ENCODE measurements around the gene MAGEB6. TPM values are rescaled to one million over a fixed set of nuclear protein-coding genes. Genes with fewer than 3 reads are reported as not detected.
"Not testable (repeated sequence)": the region's sequence is repeated elsewhere in the genome, so short reads cannot be mapped to it uniquely, and the experiment has no call there.

Gene MAGEB6
- total RNA-seq (2014; rRNA removed; shearing (Covaris generic)): not detected in 2 replicates

GRCh38 chrX:26192204-26192603 lies at the start of gene MAGEB6:
MAGEB6 (plus strand) TSS chrX:26192440; CDS start chrX:26193847, 1,407 bp downstream.
- no peak for DNase-seq (ENCODE audit: low read depth in 1 of 2, low spot score in 2 of 2)
- no peak within 1 kb of the TSS for H3K4me3 ChIP-seq
- no peaks in the 10 kb centered on the region for H3K4me1 ChIP-seq (replicated peaks)
- no peaks in the 10 kb centered on the region for H3K27me3 ChIP-seq (replicated peaks)
- no peaks in the 10 kb centered on the region for H3K36me3 ChIP-seq
- H3K9me3 ChIP-seq (replicated peaks): no peaks in the 10 kb centered on the region
- no peak within 1 kb of the TSS for H3K27ac ChIP-seq

GRCh38 chrX:26146024-26146423 lies 46.2 kb upstream of the MAGEB6 start:
- DNase-seq (ENCODE audit: low read depth in 1 of 2, low spot score in 2 of 2): no peak
- Histone ChIP-seq H3K27me3 (replicated peaks) (no peaks in the 10 kb centered on the region), H3K9me3 (replicated peaks) (no peaks in the 10 kb centered on the region), H3K4me1 (replicated peaks) (no peaks in the 10 kb centered on the region), H3K27ac (no peak overlapping the region), H3K4me3 (no peak overlapping the region), H3K36me3 (no peaks in the 10 kb centered on the region)

DNA sequence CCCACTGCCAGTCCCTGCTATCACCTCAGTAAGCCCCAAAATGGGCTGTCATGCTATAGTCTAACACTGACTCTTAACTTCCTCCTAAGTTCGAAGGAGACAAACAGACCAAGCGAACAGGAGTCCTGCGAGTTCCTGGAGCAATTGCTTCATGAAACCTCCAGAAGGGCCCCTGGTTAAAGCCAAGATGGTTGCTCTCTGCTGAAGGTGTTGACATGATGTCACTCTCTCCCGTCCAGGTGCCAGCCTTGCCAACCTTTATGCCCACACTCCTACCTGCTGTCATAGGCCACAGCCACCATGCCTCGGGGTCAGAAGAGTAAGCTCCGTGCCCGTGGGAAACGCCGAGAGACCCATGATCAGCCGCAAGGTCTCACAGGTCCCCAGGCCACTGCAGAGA lies 31.9 kb upstream of the MAGEB6 start, which contains the start of gene MAGEB6B:
Gene MAGEB6B (plus strand): TSS at position 301 of the 400 bp plus-strand sequence. CDS start 0 bp downstream, at position 301.
- H3K27me3 ChIP-seq (replicated peaks): no peaks in the 10 kb centered on the region
- no peaks in the 10 kb centered on the region for H3K9me3 ChIP-seq (replicated peaks)
- no peak within 1 kb of the TSS for H3K4me3 ChIP-seq
- no peaks in the 10 kb centered on the region for H3K4me1 ChIP-seq (replicated peaks)
- no peaks in the 10 kb centered on the region for H3K36me3 ChIP-seq
- no peak for DNase-seq (ENCODE audit: low read depth in 1 of 2, low spot score in 2 of 2)
- H3K27ac ChIP-seq: no peak within 1 kb of the TSS

GRCh38 chrX:26203561-26203960 lies 11.3 kb downstream of the MAGEB6 start:
- Histone ChIP-seq H3K4me3 (no peak overlapping the region), H3K4me1 (replicated peaks) (no peaks in the 10 kb centered on the region), H3K27me3 (replicated peaks) (no peaks in the 10 kb centered on the region), H3K36me3 (no peaks in the 10 kb centered on the region), H3K27ac (no peak overlapping the region), H3K9me3 (replicated peaks) (no peaks in the 10 kb centered on the region)
- DNase-seq (ENCODE audit: low read depth in 1 of 2, low spot score in 2 of 2): no peak

DNA sequence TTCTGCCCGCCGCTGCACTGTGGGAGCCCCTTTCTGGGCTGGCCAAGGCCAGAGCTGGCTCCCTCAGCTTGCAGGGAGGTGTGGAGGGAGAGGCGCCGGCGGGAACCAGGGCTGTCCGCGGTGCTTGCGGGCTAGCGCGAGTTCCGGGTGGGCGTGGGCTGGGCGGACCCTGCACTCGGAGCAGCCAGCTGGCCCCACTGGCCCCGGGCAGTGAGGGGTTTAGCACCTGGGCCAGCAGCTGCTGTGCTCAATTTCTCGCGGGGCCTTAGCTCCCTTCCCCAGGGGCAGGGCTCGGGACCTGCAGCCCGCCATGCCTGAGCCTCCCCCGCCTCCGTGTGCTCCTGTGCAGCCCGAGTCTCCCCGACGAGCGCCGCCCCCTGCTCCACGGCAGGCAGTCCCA lies 12.5 kb downstream of the MAGEB6 start:
- not testable (repeated sequence) for H3K27me3 ChIP-seq (replicated peaks); H3K9me3 ChIP-seq (replicated peaks); H3K4me1 ChIP-seq (replicated peaks); DNase-seq (ENCODE audit: low read depth in 1 of 2, low spot score in 2 of 2); H3K4me3 ChIP-seq; H3K36me3 ChIP-seq; H3K27ac ChIP-seq

DNA sequence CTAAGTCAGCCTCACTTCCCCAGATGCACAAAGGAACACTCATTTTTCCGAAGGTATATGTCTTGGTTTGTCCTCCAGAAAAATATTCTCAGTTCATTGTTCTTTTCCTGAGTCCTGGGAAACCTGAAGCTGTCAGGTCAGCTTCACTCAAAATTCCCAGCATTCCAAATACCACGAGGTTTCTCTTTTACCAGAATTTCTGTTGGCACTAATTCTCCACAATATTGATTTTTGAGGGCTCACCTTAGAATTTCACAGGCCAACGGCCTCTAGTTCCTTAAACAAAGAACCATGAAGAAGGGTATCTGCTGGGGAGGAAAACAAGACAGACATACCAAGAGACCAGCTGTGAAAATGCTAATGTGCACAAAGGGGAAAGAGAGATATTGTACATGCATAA lies 15.8 kb downstream of the MAGEB6 start:
- no peak for DNase-seq (ENCODE audit: low read depth in 1 of 2, low spot score in 2 of 2)
- no peaks in the 10 kb centered on the region for H3K4me1 ChIP-seq (replicated peaks)
- H3K36me3 ChIP-seq: no peaks in the 10 kb centered on the region
- H3K27ac ChIP-seq: no peak overlapping the region
- no peaks in the 10 kb centered on the region for H3K9me3 ChIP-seq (replicated peaks)
- H3K27me3 ChIP-seq (replicated peaks): no peaks in the 10 kb centered on the region
- no peak overlapping the region for H3K4me3 ChIP-seq

DNA sequence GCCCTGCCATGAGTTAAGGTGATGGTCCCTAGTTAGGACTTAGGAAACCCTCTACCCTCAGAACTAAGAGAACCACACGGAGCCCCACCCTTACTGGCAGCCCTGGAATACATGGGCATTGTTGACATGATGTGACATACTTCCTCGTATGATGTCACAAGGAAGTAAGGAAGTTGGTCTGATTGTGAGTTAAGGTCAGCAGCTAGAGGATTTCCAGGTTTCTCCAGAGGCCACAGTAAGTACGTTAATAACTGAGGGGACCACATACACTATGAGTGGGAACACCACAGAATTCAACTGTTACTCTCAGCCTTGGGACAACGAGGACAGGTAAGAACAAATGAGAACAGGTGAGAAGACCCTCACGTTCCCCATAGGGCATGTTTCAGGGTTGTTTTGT lies 23.6 kb downstream of the MAGEB6 start, which contains the start of gene MAGEB5:
Gene MAGEB5 (plus strand): TSS at position 301 of the 400 bp plus-strand sequence. CDS start 1,133 bp downstream, outside the sequence.
- H3K4me1 ChIP-seq (replicated peaks): no peaks in the 10 kb centered on the region
- H3K36me3 ChIP-seq: no peaks in the 10 kb centered on the region
- H3K9me3 ChIP-seq (replicated peaks): no peaks in the 10 kb centered on the region
- no peak within 1 kb of the TSS for H3K27ac ChIP-seq
- no peaks in the 10 kb centered on the region for H3K27me3 ChIP-seq (replicated peaks)
- DNase-seq (ENCODE audit: low read depth in 1 of 2, low spot score in 2 of 2): no peak
- no peak within 1 kb of the TSS for H3K4me3 ChIP-seq

DNA sequence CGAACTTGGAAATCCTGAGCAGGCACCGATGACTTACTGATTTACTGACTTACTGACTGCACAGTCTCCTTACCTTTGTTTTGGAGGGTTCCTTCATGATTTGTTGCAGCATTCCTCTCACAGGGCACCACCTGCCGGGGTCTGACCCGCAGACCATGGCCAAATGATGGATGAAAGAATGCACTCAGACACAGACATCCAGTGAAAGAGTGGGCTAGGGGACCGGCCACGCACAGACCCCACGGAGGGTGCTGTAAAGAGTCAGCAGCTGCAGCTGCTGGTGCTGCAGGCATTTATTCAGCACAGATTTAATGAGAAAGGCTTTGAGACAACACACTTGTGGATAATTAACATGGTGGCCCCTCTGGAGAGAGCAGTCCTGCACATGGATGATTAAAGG lies 27.1 kb downstream of the MAGEB6 start:
- H3K9me3 ChIP-seq (replicated peaks): no peaks in the 10 kb centered on the region
- H3K36me3 ChIP-seq: no peaks in the 10 kb centered on the region
- no peak overlapping the region for H3K27ac ChIP-seq
- no peaks in the 10 kb centered on the region for H3K27me3 ChIP-seq (replicated peaks)
- no peak overlapping the region for H3K4me3 ChIP-seq
- DNase-seq (ENCODE audit: low read depth in 1 of 2, low spot score in 2 of 2): no peak
- no peaks in the 10 kb centered on the region for H3K4me1 ChIP-seq (replicated peaks)

DNA sequence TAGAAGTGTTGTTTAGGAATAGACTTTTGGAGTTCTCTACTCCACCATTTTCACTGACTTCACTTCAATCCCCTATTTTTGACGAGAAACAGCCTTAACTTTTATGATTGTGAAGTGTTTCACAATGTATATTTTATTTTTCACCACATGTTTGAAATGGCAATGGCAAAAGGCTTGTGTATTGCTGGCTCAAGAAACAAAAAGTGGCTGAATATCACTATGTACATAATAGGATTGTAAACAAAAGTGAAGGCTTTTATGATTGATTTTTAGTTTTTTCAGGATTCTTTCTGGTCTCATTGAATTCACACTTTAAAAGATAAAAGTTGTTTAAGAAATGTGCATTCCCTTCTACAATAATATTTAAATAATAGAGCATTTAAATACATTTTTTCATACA lies 41.9 kb downstream of the MAGEB6 start:
- Histone ChIP-seq H3K27me3 (replicated peaks) (no peaks in the 10 kb centered on the region), H3K9me3 (replicated peaks) (no peaks in the 10 kb centered on the region)

More for the DNA sequence above, 41.9 kb downstream of the MAGEB6 start:
- no peak for DNase-seq (ENCODE audit: low read depth in 1 of 2, low spot score in 2 of 2)
- H3K4me1 ChIP-seq (replicated peaks): no peaks in the 10 kb centered on the region
- H3K36me3 ChIP-seq: no peaks in the 10 kb centered on the region
- H3K4me3 ChIP-seq: no peak overlapping the region
- no peak overlapping the region for H3K27ac ChIP-seq

Other genes starting within 250 kb of the MAGEB6 start
- not detected in 2 replicates for gene MAGEB18, start 54.1 kb upstream of the MAGEB6 start, total RNA-seq (2014; rRNA removed; shearing (Covaris generic))
- not detected in 2 replicates for gene MAGEB6B, start 31.8 kb upstream of the MAGEB6 start, total RNA-seq (2014; rRNA removed; shearing (Covaris generic))
- gene MAGEB5, start 23.7 kb downstream of the MAGEB6 start, total RNA-seq (2014; rRNA removed; shearing (Covaris generic)): not detected in 2 replicates

Data from SJSA1 (cell line).